Activated CD4-positive, alpha-beta T cell treated with anti-CD3 and anti-CD28 coated beads, Interleukin-2, amount 50 U/mL, for 24 hours (primary cell): ENCODE results near the gene PIEZO1.
"Not testable (repeated sequence)": the region's sequence is repeated elsewhere in the genome, so short reads cannot be mapped to it uniquely, and the experiment has no call there.

ENCODE experiments used
- DNase-seq, 2 donors: peaks; one replicate each; pipeline ENCODE4 v3.0.0-alpha.2; 2020; ENCODE audit warnings: low read depth in 1 of 2, low spot score in 1 of 2

PIEZO1 gene

GRCh38 chr16:88783391-88784073, 1.5 kb downstream of the PIEZO1 start:
- DNase-seq = no peak

DNA sequence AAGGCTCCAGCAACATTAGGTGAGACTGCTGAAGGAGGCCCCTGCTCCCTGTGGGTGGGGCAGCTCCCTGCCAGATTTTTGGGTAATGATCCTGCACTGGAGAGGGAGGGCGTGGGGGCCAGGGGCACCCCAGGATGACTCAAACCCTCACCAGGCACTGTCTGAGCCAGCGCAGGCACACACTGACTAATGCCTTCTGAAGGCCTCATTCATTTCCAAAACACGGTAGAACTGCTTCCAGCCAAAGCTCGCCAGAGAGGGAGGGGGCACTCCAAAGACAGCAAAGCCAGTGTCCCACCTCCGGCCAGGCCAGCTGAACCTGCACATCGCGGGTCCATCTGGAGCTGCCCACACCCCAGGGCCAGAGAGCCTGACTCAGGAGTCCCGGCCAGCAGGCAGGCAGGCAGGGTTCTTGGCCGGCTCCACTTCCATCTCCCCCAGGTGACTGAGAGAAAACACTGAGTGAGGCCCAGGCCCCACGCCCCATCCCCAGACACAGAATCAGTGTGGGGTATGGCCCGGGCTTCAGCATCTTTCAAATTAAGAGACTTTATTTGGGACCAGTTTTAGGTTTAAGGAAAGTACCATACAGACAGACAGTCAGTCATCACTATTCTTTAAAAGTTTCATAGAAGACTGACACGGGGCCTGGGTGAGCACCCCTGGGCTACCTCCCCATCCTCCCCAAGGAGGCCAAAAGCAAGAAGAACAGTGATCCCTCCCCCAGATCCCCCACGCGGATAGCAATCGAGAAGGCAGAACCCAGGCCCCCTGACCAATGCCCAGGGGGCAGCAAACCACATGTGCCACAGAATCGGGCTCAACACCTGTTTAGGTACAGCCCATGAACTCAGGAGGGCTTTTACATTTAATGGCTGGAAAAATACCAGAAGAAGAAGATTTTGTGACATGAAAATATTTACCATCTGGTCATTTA, 2.3 kb downstream of the PIEZO1 start:
- DNase-seq = peak; percentile 65 to 79

DNA sequence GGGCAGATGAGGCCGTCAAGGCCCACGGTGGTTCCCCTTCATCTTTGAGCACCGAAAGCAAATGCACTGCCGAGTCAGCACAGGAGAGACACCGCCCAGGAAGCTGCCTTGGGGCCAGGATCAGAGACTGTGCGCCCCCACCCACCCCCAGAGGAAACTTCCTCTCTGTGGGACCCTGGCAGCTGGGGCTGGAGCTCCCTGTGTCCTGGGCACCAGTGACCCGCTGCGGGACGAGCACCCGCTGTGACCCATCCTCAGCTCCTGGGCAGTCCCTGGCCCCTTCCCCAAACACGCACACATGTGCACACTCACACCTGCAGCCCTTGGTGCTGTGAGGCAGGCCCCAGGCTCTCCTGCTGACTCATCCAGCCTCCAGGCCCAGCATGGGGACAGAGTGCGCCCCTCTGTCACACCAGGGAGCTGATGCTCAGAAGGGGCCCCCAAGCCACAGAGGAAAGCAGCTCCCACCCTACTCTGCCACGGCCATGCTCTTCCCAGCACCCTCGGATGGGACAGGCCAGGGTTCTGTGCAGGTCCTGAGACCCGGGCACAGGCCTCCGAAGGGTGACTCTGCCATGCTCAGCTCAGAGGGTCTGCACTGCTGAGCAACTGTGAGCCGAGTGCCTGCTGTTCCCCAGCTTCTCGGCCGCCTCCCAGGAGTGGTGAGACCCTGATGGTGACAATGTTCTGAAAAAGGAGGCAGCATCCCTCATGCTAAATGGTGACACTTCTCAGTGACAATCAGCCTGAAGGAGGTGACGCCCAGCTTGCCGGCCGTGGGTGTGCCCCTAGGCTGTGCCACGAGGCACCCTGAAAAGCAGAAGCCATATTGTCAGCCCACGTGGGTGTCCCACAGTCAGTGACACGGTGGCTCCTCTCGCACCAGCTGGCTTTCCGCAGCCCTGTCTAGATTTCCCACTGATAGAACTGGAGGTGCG, 3.6 kb downstream of the PIEZO1 start:
- peak in 1 of 2 donors; percentile 69 for DNase-seq

GRCh38 chr16:88780142-88781062, 4.6 kb downstream of the PIEZO1 start:
- DNase-seq = no peak

- DNase-seq = no peak
These were observed 5.4 kb downstream of the PIEZO1 start for GRCh38 chr16:88779406-88780141.

DNA sequence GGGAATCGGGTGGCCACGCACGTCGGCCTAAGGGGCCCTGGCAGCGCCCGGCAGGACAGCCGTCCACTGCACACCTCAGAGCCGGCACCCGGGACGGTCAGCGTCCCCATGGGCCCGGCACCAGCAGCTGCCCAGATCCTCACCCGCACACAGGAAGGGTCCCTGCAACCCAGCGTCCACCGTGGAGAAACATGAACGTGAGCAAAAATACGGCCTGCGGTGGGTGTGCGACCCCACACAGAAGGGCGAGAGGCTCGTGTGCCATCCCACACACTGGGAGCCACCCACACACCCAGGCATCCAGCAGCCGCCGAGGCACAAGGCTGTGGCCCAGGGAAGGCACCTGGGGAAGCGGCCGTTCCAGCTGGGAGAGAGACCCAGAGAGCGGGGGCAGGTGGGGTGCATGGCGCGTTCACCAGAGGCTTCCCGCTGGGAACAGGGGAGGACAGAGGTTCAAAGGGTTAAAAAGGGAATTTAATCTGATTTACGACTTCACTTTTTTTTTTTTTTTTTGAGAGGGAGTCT, 6.4 kb downstream of the PIEZO1 start:
- DNase-seq = no peak

- no peak for DNase-seq
These were observed 6.8 kb downstream of the PIEZO1 start for GRCh38 chr16:88778271-88778525.

- DNase-seq = no peak
These were observed 7.3 kb downstream of the PIEZO1 start for GRCh38 chr16:88777471-88778270.

DNA sequence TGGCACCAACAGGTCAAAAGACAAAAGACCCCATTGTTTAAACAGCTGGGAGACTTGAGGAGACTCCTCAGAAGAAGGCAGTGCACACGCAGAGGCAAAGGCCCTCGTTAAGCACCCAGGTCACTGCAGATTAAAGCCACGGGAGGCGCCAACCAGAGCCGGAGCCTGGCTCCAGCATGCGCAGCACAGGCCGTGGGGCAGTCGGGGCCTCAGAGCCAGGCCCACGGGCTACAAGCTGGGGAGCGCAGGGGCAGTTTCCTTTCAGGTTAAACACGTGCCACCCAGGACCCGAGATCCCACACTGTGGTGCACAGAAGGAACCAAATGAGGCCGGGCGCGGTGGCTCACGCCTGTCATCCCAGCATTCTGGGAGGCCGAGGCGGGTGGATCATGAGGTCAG, 9.2 kb downstream of the PIEZO1 start:
- no peak for DNase-seq

- DNase-seq = no peak
These were observed 10.3 kb downstream of the PIEZO1 start for GRCh38 chr16:88774544-88775393.

DNA sequence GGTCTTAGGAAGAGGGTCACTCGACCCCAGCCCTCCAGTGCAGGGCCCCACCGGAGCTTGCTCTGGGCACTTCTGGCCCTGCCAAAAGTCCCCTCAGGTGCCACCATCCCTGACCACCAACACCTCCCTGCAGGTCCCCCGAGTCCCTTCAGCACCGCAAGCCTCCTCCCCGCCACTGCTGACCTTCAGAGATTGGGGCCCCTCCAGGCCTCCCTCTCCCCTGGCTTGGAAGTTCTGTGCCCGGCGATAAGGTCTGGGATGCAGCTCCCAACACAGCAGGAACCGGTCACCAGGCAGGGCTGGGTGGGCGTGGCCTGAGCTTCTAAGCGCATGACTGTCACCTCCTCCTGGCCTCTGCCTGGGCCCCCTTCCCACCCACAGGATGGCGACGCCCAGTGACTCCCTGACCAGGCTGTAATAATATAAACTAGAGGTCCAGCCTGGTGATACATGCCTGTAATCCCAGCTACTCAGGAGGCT, 11.2 kb downstream of the PIEZO1 start:
- DNase-seq = no peak

DNA sequence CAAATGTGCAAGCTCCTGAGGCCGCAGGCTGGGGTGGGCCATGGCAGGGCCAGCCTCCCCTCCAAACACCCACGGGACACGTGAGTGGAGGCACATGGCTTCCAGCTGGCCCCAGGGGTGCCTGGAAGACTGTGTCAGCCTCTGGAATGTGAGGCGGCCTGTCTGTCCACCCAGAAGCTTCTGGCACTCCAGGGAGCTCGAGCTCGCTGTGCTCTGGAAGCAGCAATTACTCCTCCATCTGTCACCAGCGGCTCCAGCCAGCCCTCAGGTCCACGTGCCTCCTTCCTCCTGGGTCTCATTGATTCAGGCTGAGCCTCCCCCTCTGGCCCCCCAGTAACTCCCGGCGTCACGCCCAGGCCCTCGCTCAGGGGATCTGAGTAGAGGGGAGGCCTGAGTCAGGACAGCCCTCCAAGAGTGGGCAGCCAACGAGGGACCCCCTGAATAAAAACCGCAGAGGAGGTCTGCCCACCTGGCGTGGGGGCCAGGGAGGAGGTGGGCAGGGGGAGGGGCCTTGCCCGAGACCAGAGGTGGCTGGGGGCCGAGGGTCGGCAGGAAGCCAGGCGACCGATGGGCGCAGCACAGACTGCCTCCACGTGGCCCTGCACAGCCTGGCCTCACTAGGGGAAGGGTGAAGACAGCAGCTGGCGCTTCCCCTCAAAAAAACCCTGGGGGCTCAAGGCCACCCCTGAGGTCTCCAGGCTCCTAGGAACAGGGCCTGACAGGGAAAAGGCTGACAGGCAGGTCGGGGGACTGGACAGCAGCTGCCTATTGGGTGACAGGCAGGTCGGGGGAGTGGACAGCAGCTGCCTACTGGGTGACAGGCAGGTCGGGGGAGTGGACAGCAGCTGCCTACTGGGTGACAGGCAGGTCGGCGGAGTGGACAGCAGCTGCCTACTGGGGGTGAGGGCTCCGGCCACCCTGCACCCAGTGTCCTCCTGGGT, 11.9 kb downstream of the PIEZO1 start:
- no peak for DNase-seq

- not testable (repeated sequence) for DNase-seq
These were observed 13.2 kb downstream of the PIEZO1 start for GRCh38 chr16:88771781-88772180.

DNA sequence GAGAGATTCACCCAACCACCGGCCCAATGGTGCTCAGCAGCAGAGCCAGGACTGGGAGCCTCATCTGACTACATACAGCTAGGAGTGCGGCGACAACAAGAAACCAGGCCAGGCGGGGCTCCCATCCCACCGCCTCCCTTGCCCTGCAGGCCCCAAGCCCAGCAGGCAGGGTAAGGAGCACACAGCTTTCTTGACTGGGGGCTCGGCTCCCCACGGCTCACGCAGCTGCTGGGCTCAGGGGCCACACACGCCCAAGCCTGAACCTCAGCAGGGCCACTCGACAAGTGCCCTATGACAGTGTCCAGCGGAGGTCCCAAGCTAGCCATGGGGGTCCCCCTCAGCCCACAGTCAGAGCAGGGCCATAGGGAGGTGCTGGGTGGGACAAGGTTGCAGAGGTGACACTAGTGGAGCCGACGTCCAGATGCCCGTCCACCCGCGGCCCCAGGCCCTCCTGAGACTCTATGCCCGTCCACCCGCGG, 13.7 kb downstream of the PIEZO1 start:
- DNase-seq = no peak

GRCh38 chr16:88770461-88771293, 14.3 kb downstream of the PIEZO1 start:
- DNase-seq = no peak
